GM18526 (cell line): ENCODE results near the gene NARF.
A peak's percentile ranks its signal among the peaks of the same experiment; 100 is the strongest.

Source experiments
- POLR2A ChIP-seq: IDR thresholded peaks from 3 replicates; pipeline ENCODE4 v1.6.1; 2011; ENCODE audit not compliant: insufficient read length; ENCODE audit errors: extremely low read depth

Gene NARF

GRCh38 chr17:82450357-82451106 is 8.0 kb upstream of the NARF start, which contains the start of gene CYBC1:
Gene CYBC1, minus strand, starts transcription at chr17:82450752. Its CDS starts 1,498 bp downstream, at chr17:82449254.
- peak; percentile 94 for TF ChIP-seq POLR2A

GRCh38 chr17:82452162-82452561 is 6.4 kb upstream of the NARF start:
- TF ChIP-seq POLR2A: no peak

GRCh38 chr17:82457073-82457928 is 1.2 kb upstream of the NARF start:
- TF ChIP-seq POLR2A: no peak

- no peak for TF ChIP-seq POLR2A
Observed at GRCh38 chr17:82457929-82458178, 687 bp upstream of the NARF start.

- TF ChIP-seq POLR2A: no peak
Observed at GRCh38 chr17:82458885-82459424, 414 bp downstream of the NARF start.

- no peak for TF ChIP-seq POLR2A
Observed at GRCh38 chr17:82461827-82462524, 3.4 kb downstream of the NARF start.

GRCh38 chr17:82463391-82463790 is 4.8 kb downstream of the NARF start:
- no peak for TF ChIP-seq POLR2A

- TF ChIP-seq POLR2A: no peak
Observed at GRCh38 chr17:82463925-82464566, 5.5 kb downstream of the NARF start.

GRCh38 chr17:82464567-82464929 is 6.0 kb downstream of the NARF start:
- no peak for TF ChIP-seq POLR2A

GRCh38 chr17:82465023-82465603 is 6.6 kb downstream of the NARF start:
- TF ChIP-seq POLR2A: no peak

- TF ChIP-seq POLR2A: no peak
Observed at GRCh38 chr17:82468692-82469091, 10.2 kb downstream of the NARF start.

- no peak for TF ChIP-seq POLR2A
Observed at GRCh38 chr17:82470065-82470464, 11.5 kb downstream of the NARF start.

- no peak for TF ChIP-seq POLR2A
Observed at GRCh38 chr17:82474223-82475010, 15.9 kb downstream of the NARF start.

- TF ChIP-seq POLR2A: no peak
Observed at GRCh38 chr17:82475458-82475857, 16.9 kb downstream of the NARF start.
